Activated CD8-positive, alpha-beta memory T cell treated with anti-CD3 and anti-CD28 coated beads for 1 hour (primary cell): ENCODE results near the gene TARM1.

Experiments used
- DNase-seq, 2 donors: peaks; one replicate each; pipeline ENCODE4 v3.0.0-alpha.2; 2020; ENCODE audit warnings: low read depth in 1 of 2; ENCODE audit errors: extremely low read depth in 1 of 2

The TARM1 gene

DNA sequence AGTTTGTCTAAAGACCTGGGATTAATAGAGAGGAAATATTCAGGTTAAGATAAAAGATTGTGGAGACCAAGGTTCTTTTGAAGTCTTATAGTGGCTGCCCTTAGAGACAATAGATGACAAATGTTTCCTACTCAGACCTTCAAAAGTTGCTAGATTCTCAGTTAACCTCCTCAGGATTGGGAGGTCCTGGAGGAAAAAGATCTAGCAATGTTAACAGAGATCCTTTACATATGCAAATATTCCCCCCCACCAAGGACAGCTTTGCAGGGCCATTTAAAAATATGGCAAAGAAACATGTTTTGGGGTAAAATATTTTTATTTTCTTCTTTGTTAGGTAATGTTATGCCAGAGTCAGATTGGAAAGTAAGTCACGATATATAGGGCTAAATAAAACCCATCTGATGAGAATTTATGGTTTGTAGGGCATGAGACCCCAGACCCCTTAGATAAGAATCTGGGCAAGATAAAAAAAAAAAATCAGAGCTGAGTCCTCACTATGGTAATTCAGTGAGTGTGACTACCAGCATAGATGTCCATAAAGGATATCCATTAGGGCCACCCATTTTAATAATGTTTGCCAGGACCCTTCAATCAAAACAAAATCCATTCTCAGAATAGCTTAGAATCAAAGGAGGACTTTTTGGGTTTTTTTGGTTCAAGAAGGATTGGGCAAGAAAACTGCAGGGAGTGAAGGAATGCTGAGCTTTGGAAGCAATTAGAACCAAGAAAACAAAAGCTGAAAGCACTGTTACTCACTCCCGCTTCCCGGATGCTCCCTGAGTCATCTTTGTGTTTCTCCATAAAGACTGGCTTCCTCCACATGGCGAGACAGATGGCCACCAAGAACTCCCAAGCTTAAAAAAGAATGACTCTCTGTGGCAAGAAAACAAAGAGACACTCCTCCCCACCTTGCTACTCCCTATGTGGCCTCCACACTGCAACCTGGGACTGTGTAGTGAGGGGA is 45.7 kb downstream of the TARM1 start:
- DNase-seq = no peak

DNA sequence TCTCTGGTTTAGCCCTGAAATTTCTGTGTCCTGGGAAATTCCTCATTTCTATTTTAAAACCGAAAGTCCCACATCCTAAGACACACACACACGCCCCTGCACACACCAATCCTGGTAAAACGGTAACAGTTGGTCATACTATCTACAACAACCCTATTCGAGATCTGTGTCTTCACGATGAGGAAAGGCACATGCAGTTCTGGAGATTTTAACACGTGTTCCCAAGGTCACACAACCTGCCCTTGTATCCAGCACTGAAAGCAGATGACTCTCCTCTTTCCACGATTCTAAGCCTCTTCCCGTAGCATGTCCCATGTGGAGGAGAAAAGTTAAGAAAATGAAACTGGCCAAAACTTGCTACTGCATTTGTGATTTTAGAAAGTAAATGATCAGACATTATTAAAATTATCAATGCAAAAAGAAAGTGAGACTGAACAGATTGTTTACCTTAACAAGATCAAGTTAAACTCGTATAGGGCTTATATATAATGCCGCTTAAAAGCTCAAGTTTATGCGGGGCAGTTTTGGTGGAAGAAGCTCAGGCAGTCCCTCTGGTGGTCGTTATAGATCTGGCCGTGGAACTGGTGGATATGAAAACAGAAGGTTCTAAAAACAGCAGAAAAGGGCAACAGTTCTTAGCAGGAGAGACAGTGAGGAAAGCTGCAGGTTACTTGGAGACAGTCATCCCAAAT is 50.1 kb downstream of the TARM1 start:
- DNase-seq = no peak

DNA sequence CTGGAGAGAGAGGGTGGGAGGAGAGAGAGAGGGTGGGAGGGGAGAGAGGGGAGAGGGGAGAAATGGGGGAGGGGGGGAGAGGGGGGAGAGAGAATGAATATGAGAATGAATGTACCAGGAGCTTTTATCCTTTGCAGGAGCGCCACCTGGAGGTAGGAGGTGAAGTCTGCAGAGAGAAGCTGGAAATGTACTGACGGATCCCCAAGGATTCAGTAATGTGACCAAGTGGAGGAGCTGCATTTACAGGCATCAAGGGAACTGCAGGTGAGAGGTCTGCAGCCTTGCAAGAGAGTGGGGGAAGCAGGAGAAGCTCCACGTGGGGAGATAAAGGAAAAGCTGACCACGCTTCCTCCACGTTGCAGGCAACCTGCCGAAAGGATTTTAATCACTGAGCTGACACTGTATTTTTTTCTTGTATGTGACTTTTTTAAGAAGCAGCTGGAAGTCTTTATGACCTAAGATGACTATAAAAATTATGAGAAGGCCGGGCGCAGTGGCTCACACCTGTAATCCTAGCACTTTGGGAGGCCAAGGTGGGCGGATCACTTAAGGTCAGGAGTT is 51.2 kb downstream of the TARM1 start:
- peak in 1 of 2 donors; percentile 19 for DNase-seq

- no peak for DNase-seq
Measured at GRCh38 chr19:54029301-54029700, 51.9 kb downstream of the TARM1 start.

DNA sequence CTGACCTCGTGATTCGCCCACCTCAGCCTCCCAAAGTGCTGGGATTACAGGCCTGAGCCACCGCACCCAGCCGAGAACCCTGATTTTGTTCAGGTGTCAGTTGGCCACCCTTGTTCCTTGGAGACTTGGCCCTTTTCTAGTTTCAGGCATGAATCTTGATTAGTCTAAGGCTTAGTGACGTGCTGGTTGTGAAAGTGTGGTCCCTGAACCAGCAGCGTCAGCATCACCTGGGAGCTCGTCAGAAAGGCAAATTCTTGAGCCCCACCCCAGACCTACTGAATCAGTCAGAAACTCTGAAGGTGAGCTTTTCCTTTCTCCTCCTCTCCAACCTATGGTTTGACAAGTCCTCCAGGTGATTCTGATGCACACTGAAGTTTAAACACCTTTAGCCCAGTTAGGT is 54.5 kb downstream of the TARM1 start:
- no peak for DNase-seq

- DNase-seq = no peak
Measured at GRCh38 chr19:54024660-54025059, 56.5 kb downstream of the TARM1 start.

DNA sequence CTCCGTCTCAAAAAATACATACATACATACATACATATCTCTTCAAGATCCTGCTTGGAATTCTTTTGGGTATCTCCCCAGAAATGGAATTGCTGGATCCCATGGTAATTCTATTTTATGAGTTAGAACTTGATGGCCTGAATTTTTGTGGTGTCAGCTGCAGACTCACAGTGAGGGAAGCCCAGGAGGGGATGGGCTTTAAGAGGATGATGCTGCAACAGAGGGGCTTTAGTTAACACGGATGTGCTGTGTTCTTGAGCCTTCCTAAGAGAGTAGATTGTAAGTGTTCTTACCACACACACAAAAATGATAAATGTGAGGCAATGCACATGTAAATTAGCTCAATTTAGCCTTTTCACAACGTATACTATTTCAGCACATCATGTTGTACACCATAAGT is 58.0 kb downstream of the TARM1 start:
- no peak for DNase-seq

DNA sequence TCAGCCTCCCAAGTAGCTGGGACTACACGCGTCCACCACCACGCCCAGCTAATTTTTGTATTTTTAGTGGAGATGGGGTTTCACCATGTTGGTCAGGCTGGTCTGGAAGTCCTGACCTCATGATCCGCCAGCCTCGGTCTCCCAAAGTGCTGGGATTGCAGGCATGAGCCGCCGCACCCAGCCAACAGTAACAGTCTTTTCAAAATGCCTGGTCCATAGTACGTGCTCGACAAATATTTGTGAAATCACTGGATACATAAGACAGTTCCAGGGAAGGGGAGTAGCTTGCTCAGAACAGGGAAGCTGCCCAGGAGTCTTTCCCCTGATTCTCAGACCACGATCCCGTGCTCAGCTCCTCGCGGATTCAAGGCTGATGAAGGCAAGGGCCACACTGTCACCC is 59.2 kb downstream of the TARM1 start:
- no peak for DNase-seq

GRCh38 chr19:54021363-54021762 is 59.8 kb downstream of the TARM1 start:
- no peak for DNase-seq
